NCI-H524 (cell line): ENCODE measurements around the gene RBBP4.
"Not testable (repeated sequence)": the region's sequence is repeated elsewhere in the genome, so short reads cannot be mapped to it uniquely, and the experiment has no call there.

ENCODE experiments used
- DNase-seq, 2 experiments: peaks; one replicate each; lab custom pipeline; 2025; lab: John Stamatoyannopoulos, UW

Gene RBBP4

GRCh38 chr1:32693455-32694174 lies 42.6 kb downstream of the RBBP4 start:
- no peak for DNase-seq

- no peak for DNase-seq
Observed at GRCh38 chr1:32695098-32695904, 44.3 kb downstream of the RBBP4 start.

DNA sequence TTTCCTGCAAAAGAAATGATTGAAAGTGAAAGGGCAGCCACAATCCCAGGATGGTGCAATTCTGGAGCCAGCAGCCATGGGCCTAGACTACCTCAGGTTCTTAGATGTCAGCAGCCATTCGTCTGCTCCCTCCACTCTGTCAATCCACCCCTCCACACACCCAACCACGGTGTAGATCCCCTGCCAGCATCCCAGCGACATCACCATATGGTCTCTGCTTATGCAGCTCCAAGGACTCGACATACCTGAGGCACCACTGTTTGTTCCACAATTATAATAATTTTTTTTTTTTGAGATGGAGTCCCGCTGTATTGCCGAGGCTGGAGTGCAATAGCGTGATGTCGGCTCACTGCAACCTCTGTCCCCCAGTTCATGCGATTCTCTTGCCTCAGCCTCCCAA lies 45.0 kb downstream of the RBBP4 start:
- DNase-seq = no peak

DNA sequence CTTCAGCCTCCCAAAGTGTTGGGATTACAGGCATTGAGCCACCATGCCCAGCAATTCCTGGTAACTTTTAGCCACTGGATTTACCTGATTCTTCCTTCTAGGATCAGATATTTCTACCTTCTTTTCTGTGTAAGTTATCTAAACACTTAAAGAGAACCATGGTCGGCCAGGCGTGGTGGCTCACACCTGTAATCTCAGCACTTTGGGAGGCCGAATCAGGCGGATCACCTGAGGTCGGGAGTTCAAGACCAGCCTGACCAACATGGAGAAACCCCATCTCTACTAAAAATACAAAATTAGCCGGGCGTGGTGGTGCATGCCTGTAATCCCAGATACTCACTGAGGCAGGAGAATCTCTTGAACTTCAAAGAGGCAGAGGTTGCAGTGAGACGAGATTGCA lies 46.0 kb downstream of the RBBP4 start:
- not testable (repeated sequence) for DNase-seq

- DNase-seq = peak in 1 of 2 experiments; percentile 52
Observed at GRCh38 chr1:32701421-32701911, 50.5 kb downstream of the RBBP4 start.

GRCh38 chr1:32701951-32702598 lies 51.1 kb downstream of the RBBP4 start:
- DNase-seq = peak; percentile 86 to 95

- DNase-seq = peak; percentile 29 to 60
Observed at GRCh38 chr1:32702599-32703478, 51.8 kb downstream of the RBBP4 start, which contains the start of gene SYNC. SYNC (minus strand) TSS chr1:32702770; CDS start chr1:32702660, 110 bp downstream.

DNA sequence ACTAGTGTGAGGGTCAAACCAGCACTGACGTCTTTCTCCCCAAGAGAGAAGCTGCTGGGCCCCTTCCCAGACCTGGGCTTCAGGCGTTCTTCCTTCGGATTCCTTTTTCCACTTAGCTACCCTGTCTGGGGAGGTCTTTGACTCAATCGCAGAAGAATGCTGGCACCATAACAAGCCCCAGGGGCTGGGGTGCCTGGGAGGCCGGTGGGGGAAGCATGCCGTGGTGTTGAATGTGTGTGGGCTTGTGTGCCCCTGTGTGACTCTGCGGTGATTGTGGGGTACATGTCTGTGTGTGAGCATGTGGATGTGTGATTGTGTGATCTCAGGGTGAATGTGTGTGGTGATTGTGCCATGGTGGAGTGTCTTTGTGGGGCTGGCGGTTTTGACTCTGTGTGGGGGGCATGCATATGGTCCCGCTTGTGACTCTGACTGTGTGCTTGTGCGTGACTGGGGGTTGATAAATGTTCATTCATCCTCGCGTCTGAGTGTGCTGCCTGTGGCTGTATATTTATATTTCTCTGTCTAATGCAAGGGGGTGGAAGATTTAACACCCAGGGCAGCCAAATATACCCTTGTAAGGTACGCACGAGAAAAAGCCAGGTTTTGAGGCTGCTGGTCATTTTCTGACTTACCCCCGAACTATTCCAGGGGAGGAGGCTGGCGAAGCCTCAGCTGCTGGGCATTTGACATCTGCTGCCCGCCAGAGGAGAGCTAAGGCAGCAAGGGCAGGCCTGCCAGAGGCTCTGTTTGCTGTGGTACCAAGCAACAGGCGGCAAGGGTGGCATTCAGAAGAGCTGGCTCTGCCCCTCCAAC lies 52.7 kb downstream of the RBBP4 start:
- DNase-seq = no peak

DNA sequence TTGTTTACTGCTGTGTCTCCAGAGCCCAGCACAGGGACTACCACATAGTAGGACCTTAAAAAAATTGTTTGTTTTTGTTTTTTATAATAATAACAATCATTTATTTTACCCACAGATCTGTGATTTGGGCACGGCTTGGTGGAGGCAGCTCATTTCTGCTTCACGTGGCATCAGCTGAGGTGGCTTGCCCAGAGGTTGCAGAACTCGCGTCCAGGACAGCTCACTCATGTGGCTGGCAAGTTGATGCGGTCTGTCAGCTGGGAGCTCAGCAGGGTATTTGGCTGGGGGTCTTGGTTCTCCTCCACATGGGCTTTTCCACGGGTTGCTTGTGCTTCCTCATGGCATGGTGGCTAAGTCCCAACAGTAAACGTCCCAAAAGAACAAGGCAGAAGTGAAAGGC lies 54.5 kb downstream of the RBBP4 start:
- no peak for DNase-seq

DNA sequence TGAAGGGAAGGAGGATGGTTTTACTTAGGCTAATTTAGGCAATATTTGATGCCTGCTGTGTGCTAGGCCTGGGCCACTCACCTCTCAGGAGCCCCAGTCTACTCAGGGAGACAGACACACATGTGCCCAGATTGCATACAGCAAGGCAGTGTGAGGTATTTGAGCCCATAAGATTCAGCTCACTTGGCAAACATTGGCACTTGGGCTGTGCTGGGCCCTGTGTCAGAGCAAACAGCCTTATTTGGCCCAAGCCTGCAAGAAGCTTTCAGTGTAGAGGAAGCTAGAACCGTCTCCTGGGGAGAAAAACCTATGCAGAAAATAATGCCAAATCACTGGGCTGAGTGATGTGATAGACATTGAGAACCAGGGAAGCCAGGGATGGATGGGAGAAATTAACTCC lies 55.5 kb downstream of the RBBP4 start:
- no peak for DNase-seq

- peak; percentile 67 to 79 for DNase-seq
Observed at GRCh38 chr1:32709075-32709474, 58.1 kb downstream of the RBBP4 start.

DNA sequence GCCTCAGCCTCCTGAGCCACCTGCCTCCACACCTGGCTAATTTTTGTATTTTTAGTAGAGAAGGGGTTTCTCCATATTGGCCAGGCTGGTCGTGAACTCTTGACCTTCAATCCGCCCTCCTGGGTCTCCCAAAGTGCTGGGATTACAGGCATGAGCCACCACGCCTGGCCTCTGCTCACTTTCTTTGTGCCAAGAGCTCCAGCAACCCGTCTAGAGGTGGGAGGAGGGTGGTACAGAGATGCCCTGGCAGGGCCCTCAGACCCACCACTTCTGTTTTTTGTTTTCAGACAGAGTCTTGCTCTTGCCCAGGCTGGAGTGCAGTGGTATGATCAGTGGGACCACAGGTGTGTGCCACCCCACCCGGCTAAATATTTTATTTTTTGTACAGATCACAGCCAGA lies 58.5 kb downstream of the RBBP4 start:
- no peak for DNase-seq

DNA sequence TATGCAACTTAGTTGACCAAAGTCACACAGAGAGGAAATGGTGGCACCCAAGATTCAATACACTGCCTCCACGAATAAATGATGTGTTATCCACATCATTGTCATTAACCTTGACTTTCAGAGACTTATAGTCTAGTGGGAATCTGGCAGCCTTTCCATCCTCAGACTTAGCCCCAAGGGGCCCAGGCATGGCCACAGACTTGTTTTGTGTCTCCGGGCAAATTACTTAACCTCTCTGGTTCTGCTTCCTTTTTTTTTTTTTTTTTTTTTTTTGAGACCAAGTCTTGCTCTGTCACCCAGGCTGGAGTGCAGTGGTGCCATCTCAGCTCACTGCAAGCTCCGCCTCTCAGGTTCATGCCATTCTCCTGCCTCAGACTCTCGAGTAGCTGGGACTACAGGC lies 60.2 kb downstream of the RBBP4 start:
- DNase-seq = not testable (repeated sequence)

- no peak for DNase-seq
Observed at GRCh38 chr1:32713081-32713480, 62.1 kb downstream of the RBBP4 start.

DNA sequence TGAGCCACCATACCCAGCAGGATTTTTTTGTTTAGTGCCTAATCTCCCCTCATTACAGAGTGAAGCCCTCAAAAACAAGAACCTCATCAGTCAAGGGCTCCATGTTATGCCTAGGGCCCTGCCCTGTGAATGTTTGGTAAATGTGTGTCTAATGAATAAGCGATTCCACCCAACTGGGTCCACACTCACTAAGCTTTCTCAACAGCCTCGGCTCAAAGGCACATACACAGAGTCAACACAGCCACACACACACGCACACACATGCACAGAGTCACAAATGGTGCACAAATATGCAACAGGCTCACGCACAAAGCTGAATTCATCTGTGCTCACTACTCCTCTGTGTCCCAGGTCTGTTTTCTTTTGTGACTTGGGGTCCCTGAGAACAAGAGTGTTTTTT lies 63.3 kb downstream of the RBBP4 start:
- DNase-seq = no peak

- DNase-seq = no peak
Observed at GRCh38 chr1:32715901-32716311, 64.9 kb downstream of the RBBP4 start.

DNA sequence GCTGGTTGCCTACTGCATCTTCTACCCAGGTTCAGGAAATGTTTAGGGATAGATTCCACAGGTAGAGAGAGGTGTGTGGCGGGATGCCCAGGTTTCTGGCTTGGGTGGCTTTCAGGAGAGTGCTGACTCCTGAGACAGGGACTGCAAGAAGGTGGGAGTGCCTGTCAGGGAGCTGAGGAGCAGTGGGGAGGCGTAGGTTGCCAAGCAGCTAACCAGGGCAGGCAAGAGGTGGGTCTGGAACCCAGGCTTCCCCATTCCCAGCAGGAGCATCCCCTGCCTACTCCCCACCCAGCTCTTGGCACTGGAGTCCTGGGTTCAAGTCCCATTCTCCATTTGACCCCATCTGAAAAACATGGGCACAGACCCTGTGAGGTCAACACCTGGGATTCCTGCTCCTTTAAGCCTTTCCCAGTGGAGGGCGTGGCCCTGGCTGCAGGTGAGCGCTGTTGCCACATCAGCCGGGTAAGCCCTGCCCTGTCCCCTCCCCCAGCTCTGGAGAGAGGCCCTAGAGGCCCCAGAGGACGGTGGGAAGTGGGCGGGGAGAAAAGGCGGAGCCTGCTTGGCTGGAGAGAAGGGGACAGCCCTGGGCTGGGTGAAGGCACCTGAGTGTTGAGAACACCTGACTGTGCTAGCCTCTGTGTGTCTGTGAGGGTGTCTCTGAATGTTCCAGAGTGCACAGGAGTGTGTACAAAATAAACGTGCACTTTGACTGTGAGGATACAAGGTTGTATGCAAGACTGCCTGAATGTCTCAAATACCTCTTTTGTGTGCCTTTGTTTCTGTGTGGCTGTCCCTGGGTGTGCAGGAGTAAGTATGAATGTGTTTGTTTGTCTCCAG lies 65.5 kb downstream of the RBBP4 start:
- peak in 1 of 2 experiments; percentile 35 for DNase-seq

GRCh38 chr1:32717503-32717902 lies 66.5 kb downstream of the RBBP4 start:
- no peak for DNase-seq

- no peak for DNase-seq
Observed at GRCh38 chr1:32718036-32718435, 67.0 kb downstream of the RBBP4 start.

DNA sequence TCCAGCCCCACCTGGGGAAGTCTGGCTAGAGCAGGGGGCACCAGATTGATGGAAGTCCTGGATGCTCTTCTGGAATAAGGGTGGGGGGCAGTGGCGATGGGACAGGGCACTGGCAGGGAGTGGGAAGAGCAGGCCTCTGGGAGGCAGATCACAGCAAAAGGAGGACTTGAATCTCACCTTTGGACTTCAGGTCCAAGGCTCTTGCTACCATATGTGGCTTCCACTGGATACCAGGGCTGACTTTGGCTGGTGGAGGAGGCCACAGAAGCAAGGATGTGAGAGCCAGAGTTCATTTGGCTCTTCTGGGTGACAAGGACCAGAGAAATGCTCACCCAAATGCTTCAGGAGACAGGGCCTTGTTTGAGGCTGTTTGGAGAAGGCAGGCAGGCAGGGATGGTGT lies 67.5 kb downstream of the RBBP4 start:
- no peak for DNase-seq
